ENCODE data around the gene MAGIX.

DNA sequence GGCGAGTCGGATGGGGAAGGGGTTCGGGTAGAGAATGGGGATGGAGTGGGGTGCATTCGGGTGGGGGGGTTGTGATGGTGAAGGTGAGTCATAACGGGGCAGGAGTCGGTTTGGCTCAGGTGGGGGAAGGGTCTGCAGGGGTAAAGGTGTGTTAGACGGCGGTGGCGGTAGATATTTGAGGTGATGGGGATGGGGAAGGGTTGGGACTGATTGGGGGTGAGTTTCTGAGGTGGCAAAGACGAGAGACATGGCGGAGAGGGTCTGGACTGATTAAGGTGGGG lies 36.7 kb downstream of the MAGIX start:
- TF ChIP-seq POLR2AphosphoS5 (IDR thresholded peaks at IDR 0.05), result no peak
- TF ChIP-seq, protein P1, sequence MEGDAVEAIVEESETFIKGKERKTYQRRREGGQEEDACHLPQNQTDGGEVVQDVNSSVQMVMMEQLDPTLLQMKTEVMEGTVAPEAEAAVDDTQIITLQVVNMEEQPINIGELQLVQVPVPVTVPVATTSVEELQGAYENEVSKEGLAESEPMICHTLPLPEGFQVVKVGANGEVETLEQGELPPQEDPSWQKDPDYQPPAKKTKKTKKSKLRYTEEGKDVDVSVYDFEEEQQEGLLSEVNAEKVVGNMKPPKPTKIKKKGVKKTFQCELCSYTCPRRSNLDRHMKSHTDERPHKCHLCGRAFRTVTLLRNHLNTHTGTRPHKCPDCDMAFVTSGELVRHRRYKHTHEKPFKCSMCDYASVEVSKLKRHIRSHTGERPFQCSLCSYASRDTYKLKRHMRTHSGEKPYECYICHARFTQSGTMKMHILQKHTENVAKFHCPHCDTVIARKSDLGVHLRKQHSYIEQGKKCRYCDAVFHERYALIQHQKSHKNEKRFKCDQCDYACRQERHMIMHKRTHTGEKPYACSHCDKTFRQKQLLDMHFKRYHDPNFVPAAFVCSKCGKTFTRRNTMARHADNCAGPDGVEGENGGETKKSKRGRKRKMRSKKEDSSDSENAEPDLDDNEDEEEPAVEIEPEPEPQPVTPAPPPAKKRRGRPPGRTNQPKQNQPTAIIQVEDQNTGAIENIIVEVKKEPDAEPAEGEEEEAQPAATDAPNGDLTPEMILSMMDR (IDR thresholded peaks at IDR 0.05), result no peak

Measured in prostate gland (tissue), 2 donors.